Hematopoietic multipotent progenitor cell treated with erythropoietin and hydrocortisone succinate and interleukin-3 and kit ligand, for 17 days (in vitro differentiated cells): Measurements from ENCODE around the gene MX1.

Experiments used
- DNase-seq: peaks from one replicate; pipeline ENCODE4 v3.0.0-alpha.2; 2015; ENCODE audit warnings: low spot score

MX1 gene

DNA sequence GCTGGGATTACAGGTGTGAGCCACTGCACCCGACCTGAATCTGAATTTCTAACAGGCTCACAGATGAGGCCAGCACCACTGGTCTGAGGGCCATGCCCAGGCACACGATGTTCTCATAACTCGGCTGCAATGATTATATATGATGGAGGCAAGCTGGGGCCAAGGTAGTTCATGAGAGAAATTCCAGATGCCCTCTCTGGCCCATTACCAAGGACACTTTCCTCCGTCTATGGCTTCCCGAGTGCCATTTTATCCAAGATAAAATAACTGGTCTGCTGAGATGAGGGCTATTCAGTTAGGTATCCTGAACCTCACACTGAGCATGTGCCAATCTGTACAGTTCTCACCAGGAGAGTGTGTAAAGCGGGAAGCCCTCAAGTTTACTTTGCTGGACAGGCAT lies 65.4 kb downstream of the MX1 start:
- no peak for DNase-seq

DNA sequence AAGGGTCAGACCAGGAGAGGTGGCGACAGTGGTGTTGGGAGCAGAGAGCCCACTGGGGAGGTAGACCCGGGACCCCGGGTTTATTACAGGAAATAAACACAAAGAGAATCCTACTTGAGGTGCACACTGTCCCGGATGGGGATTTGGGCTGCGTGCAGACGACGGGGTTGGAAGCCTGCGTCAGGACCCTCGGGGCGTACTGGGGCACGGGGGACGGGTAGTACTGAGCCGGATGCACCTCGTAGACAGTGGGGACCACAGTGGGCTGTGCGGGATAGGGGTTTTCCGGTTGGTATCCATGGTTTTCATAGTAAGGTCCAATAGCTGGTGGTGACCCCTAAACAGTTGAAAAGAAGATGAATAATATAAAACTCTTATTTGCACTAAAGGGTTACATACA lies 68.2 kb downstream of the MX1 start:
- no peak for DNase-seq

DNA sequence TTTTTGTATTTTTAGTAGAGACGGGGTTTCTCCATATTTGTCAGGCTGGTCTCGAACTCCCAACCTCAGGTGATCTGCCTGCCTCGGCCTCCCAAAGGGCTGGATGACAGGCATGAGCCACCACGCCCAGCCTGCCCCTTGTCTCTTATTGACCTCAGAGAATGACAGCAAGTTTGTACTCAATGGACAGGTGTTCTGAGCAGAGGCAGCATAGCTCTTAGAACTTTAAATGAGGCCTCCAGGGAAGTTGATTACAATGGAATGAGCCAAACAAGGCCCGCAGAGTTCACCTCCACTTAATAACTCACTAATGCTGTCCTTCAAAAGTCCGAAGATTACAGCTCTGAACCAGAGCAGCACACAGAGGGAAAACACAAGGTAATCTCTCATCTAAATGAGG lies 71.0 kb downstream of the MX1 start:
- no peak for DNase-seq

DNA sequence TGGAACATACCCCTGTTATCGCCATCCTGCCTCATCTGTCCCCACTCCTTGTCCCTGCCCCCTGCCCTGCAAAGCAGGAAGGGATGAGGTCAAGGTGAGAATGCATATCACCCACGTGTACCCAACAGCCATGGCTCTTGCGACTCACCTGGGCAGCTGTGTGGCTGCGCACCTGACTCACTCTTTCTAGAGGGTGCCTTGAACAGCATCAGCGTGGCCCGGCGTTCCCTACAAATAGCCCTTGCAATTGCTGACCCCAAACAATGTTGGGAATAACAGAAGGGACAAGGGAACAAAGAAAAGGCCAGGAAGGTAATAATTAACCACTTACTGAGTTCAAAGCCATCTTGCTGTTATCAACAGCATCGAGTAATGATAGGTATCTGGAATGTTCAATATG lies 71.7 kb downstream of the MX1 start:
- DNase-seq, result no peak

DNA sequence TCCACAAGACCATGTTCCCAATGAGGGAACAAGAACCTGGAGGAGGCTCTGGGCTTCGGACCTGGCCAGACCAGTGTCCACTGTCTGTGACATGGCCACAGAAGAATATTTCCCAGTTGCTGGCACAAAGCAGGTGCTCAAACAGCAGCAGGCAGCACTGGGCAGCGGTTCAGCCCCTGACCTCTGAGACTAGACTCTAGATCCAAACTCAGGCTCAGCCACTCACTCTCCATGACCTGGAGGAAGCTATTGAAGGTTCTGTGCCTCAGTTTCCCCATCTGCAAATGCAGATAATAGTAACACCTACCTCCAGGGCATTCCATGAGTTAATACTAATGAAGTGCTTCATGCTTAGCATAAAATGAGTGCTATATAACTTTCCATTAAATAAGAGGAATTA lies 73.9 kb downstream of the MX1 start:
- no peak for DNase-seq

DNA sequence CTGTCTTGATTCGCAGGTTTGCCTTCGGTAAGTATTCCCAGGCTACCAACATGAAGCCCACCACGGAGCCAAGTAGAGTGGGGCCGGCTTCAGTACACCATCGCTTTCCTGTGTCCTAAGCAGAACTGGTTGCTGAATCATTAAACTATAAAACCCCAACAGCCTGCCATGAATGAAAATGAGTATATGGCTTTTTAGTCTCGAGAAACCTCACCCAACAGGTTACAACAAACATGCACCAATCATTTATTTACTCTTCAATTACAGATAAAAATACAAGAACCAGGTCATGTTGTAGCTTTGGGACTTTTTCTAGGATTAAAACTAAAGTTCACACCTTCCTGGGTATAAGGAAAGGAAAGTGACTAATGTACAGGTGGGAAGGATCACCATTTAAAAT lies 74.3 kb downstream of the MX1 start:
- no peak for DNase-seq

DNA sequence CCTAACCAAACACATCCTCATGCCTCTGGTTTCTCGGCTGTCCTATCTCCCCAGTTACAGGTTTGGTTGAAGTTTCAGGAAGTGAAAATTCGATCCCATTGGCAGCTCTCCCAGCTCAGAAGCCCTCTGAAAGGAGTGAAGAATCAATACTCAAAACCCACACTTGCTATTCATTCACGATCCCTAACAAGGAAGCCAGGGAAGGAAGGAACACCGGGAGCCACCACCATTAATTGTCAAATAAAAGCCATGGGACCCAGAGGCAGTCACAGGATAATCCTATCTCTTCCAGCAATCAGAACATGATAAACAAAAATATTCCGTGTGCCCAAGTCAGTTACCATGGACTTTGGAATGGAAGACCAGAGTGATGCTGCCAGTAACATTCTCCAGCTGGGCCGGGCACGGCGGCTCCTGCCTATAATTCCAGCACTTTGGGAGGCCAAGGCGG lies 74.9 kb downstream of the MX1 start:
- DNase-seq, result no peak

DNA sequence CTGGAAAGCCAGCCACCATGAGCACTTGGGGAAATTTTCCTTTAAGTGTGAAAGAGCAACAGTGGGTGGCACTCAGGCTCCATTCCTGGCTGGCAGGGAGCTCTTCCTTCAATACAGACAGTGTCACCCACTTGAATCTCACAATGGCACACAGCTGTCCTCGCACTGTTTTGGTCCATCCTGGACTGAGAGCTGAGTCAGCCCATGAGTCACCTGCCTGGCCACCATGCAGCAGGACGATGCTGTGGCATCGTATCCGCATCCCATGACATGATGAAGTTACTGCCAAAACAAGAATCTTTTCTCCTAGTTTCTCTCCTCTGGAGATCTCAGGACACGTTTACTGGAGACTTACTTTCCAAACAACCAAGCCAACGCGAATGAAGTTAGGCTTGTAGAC lies 75.9 kb downstream of the MX1 start:
- DNase-seq, result no peak

DNA sequence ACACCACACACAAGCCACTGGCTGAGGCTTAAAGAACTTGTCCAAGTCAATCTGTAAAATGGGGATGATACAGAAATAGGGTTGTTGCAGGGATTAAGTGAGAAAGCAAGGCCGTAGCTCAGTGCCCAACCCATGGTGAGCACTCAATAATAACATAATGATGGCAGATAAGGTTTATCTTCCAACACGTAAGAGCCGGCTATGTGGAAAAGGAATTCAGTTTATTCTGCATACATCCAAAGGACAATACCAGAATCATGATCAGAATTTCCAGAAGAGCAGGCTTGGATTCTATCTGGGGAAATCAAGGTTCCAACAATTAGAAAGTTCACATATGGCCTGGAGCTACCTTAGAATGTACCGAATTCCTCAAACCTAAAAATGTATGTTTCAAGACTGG lies 77.3 kb downstream of the MX1 start:
- DNase-seq, result no peak

DNA sequence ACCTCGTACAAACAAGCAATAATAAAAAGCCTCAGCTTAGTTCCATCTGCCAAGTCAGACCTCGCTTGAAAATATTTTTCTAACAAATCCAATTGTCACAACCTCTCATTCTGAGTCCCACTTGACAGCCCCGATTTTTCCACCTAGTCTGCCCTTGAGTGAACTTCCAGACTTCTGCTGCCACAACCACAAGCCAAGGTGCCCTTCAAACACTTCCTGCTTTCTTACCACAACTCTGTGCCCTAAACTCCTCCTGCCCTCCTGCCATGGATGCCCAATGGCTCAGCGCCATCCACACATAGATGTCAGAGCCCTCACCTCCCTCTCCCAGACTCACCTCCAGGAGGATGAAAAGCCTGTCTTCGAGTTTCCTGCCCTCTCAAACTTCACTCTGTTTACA lies 78.0 kb downstream of the MX1 start:
- no peak for DNase-seq

DNA sequence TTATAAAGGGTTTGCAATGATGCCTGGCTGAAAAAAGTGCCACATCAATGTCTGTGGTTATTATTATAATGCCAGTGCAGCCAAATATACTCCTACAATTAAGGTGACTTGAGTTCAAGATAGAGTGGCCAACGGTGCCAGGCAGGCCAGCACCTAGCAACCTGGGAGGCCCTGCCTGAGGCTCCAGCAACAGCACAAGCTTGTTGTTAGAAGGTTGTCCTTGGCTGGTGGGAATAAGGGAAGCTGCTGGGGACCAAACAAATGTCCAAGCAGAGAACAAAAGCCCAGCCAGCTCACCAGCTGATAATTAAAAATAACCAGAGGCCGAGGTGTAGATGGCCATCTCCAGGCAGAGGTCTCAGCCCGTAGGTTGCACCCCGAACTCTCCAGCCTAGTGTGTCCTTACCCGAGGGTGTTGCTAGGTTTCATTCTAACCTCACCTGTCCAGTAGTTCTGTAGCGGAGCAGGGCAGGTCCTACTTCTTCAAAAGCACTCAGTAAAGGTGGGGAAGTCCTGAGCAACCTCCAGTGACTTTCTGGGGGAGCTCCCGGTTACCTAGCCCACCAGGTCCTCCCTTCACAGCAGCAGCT lies 80.1 kb downstream of the MX1 start:
- DNase-seq, result no peak

DNA sequence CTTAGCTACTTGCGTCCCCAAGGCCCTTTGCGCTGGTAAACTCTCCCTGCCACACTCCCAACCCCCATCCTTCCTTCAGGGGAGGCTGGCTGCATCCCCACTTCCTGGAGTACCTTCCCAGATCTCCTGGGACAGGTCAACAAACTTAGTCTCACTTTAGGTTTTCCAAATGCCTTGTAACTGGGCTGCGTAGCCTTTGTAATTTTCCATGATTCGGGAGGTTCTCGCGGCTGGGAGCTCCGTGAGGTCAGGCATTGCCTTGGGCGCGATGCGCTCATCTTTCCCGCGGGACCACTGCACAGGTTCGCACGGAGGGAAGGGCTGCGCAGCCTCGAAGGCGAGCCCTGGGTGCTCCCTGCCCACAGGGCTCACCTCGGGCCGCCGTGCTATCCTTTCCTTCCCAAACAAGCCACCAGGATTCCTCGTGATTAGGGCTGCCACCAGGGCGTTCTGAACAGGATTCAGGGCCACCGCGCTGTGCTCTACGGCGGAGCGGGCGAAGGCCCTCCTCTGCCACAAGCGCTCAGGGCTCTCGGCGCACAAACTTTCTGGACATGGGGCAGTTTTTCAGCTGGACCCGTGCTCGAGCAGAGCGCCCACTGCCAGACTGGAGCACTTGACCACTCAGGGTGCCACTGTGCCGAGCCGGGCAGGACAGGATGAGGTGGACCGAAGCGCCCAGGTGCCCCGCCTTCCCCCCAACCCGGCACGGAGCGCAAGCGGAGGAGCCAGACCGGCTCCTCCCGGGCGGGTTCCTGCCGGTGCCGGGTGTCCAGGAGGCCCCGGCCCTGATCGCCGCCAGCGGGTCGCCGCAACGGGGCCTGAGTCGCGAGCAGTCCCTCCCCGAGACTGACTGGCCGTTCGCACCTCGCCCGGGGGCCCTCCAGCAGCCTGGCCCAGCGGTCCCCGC lies 80.8 kb downstream of the MX1 start:
- no peak for DNase-seq

DNA sequence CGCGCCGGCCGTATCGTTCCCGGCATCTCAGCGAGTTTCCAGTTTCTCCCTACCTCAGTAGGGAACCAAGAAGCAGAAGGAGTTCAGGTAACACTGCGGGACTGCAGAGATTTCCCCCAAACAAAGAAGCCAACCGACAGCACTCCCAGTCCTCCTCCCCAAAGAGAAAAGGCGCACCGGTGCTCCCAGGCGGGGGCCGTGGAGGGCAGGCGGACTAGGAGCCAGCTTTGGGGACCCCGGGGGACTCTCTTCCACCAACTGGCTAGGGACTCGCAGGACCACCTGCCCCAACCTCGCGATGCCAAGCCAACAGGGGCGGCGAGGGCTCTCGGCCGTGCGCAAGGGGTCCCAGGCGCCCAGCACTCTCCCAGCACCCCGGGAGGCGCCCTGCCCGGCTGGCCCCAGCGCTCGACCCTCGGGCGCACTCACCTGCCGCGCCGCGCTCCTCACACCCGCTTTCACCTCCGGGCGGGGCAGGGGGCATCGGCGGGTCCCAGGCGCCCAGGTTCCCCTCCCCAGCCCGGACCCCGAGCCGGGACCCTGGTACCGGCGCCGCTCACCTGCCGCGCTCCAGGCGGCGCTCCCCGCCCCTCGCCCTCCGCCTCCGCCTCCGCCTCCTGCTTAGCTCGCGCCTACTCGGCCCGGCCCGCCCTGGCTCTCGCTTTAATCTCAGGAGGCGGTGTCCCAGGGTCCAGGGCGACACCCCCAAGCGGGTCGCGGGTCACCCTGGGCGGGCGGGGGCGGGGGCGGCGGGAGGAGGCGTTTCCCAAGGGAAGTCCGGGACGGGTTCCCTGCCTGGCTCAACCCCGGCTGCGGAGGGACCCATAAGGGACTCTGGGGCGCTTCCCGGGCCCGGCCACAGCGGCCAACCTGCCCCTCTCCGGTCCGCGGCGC lies 81.7 kb downstream of the MX1 start, which contains the start of gene TMPRSS2:
TMPRSS2 (minus strand) TSS at position 638 of the 894 bp plus-strand sequence. CDS start 10,025 bp downstream, outside the sequence.
- no peak for DNase-seq

DNA sequence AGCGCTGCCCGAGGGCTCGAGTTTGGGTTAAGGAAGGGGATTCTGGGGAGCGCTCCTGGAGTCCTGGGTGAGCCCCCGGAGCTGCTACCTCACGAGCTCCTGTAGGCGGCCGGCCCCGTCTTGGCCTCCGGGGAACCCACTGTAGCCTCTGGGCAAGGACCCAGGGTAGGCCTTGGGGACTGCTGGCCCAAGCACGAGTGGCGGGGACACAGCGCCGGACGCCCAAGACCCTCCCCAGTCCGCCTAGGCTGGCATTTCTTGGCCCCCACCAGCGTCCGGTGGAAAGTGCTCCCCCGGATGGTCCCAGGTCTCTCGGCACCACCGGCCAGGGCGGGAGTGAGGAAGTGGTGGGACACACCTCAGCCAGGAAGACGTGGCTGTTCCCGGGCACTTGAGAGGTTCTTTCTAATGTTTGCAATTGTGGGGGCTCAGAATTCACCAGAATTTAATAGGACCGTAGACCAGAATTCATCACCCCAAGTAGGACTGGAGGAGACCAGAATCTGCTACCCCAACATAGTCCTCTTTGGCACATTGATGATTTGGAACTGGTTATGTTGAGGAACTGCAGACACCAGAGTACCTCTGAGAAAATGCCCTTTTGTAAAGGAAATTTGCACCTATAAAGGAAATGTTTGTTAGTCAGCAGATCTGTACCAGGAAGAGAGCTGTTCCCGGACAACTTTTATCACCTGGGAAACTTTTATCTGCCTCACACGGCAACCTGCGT lies 82.5 kb downstream of the MX1 start:
- no peak for DNase-seq
